Stimulated activated naive CD4-positive, alpha-beta T cell treated with Interleukin-2 at 50 U/mL for 16 hours (primary cell): ENCODE measurements around the gene ARHGAP26.

Source experiments
- DNase-seq: peaks from one replicate; lab custom pipeline; 2025; lab: John Stamatoyannopoulos, UW

ARHGAP26 gene

DNA sequence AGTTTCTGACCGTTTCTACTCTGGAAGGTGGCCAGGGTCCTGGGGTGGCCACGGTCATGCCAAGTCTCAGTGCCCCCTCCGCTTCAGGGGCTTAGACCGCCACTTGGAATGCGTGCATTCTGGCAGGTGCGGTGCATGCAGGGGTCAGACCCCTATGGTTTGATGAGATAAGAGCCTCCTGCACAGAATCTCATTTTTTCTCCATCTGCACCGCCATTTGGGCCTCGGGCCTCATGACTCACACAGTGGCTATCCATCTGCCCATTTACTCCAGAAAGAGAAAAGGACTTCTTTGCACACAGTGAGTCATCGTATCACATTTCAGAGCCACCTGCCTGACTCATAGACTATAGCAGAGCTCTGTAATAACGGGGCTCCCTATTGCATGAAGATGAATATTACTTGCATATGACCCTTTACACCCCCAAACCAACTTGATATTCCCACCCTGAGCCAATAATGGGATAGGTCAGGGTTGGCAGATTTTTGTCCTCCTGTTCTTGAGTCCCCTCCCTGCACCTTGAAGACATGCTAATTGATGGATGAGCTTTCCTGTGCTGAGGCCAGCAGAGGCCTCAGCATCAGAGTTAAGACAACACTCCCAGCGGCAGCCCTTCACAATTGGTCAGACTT lies 475.9 kb downstream of the ARHGAP26 start:
- DNase-seq = no peak

DNA sequence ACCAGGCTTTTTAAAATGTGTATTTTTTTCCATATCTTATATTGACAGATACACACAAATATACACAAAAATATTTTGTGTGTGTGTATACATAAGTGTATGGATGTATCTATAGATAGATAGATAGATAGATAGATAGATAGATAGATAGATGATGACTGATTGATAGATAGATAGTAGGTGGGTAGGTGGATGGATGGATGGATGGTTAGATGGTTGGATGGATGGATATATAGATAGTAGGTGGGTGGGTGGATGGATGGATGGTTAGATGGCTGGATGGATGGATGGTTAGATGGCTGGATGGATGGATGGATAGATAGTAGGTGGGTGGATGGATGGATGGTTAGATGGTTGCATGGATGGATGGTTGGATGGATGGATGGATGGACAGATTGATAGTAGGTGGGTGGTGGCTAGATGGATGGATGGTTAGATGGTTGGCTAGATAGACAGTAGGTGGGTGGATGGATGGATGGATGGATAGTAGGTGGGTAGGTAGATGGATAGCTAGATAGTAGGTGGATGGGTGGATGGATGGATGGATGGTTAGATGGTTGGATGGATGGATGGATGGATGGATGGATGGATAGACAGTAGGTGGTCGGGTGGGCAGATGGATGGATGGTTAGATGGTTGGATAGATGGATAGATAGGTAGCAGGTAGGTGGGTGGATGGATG lies 477.1 kb downstream of the ARHGAP26 start:
- DNase-seq = no peak

- DNase-seq = no peak
Measured at GRCh38 chr5:143248391-143248790, 478.2 kb downstream of the ARHGAP26 start.

DNA sequence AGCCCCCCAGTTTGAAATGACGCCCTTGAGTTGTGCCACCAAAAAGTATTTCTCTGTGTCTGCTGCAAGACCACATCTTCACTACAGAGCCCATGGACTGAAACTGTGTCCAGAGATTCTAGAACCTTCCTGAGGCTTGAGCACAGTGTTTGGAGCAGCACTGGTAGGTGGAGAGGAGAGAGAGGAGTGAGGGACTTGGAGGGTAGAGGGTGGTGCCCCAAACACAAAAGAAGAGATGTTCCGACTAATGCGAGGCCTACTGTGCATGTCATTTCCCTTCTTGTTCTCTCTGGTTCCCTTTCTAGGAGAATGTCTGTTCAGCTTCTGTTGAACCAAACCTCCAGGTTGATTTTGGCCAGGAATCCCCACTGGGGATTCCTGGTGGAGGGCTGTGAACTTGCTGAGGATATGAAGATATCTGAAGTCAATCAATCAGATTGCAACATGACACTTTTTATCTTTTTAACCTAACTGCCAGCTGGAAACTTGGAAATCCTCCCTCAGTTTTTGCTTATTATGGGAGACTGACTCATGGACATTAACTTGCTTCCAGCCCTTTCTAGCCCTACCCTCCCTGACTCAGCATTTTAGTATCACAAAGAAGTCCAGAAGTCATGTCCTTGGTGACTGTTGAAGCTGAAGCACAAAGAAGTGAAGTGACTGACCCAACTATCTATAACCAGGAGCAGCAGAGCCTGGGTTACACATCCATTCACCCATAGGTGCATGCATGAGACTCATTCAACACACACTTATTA lies 478.8 kb downstream of the ARHGAP26 start:
- no peak for DNase-seq

DNA sequence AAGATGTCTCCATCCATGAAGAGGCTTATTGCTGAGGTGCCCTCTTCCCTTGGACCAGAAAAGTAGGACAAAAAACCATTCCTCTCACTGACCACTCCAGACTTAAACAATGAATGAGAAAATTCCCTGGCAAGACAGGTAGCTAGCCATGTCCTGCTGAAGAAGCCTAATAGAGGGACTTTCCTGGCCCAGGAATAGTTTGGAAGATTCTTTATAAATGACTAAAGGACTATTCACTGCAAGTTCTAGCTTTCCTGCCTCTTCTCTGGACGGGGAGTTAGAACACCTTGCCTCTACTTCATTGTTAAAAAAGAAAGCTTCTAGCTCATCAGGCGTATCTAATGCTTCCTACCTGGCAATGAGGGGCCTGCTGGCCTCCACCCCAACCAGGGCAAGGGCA lies 479.7 kb downstream of the ARHGAP26 start:
- DNase-seq = no peak

DNA sequence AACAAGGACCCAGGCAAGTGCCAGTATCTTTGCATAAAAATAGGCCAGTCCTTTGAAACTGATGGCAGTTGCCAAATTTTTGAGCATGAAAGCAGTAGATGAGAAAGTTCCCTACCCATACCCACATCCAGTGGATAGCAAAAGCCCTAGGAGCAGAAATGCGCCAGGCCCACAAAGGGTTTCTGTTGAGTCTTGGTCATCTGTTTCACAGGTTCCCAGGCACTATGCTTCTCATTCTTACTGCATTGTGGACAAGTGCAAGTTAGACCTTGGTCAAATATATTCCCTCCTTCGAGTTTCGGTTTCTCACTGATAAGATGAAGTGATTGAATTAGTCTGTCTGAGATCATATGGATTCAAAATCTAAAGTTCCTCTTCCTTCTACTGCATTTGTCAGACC lies 481.0 kb downstream of the ARHGAP26 start:
- DNase-seq = no peak

DNA sequence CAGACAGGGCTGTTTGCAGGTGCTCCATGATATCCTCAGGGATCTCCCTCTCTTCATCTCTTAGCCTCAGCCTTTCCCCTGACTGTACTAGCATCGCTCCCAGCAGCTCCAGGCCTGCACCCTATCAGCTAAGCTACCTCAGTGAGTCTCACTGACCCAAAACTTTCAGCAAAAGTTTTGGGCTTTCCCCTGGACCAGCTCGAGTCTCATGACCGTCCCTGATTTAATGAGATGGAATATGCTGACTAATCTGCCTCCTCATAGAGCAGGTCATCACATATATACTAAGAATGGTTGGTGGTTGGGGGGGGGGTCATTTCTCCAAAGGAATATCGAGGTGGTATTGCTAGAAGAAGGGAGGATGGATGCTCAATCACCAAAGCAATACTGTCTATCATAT lies 481.8 kb downstream of the ARHGAP26 start:
- no peak for DNase-seq

- DNase-seq = no peak
Measured at GRCh38 chr5:143254819-143255218, 484.6 kb downstream of the ARHGAP26 start.

GRCh38 chr5:143258559-143259253 lies 488.5 kb downstream of the ARHGAP26 start:
- no peak for DNase-seq

- DNase-seq = no peak
Measured at GRCh38 chr5:143259254-143259605, 489.1 kb downstream of the ARHGAP26 start.

GRCh38 chr5:143261748-143262392 lies 491.7 kb downstream of the ARHGAP26 start:
- peak; percentile 10 for DNase-seq

DNA sequence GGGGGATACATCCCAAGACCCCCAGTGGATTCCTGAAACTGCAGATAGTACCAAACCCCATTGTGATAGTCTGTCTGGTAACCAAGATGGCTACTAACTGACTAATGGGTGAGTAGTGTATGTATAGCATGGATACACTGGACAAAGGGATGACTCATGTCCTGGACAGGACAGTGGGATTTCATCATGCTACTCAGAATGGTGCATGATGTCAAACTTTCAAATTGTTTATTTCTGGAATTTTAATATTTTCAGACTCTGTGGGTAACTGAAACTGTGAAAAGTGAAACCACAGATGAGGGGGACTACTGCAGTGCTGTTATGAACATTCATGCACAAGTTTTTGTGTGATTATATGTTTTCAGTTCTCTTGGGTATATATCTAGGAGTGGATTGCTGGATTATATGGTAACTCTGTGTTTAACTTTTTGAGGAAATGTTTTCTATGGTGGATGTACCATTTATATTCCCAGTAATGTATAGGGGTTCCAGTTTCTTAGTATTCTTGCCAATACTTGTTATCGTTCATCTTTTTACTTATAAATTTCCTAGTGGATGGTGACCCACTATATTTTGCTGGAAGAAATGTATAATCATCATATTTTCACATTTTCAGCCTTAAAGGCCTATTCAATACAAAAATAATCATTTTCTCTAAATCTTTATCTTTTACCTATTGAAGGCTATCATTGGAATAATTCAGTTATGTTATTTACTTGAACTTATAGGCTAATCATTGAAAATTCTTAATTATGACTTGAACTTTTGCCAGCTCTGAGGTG lies 492.4 kb downstream of the ARHGAP26 start:
- DNase-seq = no peak

DNA sequence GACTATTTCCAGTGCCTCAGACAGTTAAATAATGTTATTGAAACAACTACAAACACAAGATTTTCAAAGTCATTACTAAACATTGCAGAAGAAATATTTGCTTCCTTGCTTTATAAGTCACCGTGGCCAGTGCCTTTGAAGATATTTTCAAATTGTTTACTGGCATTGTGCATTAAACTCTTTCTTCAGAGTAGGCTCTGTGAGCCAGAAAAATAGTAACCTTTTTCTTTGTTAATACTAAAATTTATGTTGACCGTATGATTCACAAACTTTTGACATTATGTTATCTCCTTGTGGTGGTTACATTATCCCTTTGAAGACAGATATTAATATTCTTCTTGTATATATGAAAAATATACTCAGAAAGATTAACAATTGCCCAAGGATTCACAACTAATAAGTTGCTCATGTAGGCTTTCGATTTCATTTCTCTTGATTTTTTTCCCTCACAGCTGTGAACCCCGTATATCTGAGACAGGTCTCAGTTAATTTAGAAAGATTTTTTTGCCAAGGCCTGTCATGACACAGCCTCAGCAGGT lies 493.2 kb downstream of the ARHGAP26 start:
- DNase-seq = no peak

DNA sequence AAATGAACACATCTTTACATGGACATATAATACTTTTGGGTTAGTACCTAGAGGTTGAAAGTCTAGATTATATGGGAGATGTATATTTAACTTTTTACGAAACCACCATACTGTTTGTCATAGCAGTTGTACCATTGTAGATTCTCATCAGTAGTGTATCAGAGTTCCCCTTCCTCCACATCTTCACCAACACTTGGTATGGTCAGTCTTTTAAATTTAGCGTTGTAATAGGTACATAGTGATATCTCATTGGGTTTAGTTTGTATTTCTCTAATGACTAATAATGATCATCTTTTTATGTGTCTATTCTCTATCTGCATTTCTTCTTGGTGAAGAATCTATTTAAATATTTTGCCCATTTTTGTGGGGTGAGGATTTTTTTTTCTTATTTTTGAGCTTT lies 495.8 kb downstream of the ARHGAP26 start:
- no peak for DNase-seq

GRCh38 chr5:143267186-143267585 lies 497.0 kb downstream of the ARHGAP26 start:
- DNase-seq = no peak

- no peak for DNase-seq
Measured at GRCh38 chr5:143268388-143268787, 498.2 kb downstream of the ARHGAP26 start.

DNA sequence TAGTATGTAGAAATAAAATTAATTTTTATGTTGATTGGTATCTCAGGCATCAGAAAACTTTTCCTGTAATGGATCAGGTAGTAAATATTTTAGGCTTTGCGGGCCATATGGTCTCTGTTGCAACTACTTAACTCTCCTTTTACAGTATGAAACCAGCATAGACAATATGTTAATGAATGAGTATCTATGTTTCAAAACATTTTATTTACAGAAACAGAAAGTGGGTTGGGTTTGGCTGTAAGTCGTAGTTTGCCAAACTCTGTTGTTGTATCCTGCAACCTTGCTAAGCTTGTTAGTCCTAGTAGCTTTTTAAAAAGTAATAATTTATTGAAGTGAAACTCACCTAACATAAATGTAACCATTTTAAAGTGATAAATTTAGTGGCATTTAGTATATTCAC lies 501.3 kb downstream of the ARHGAP26 start:
- DNase-seq = no peak

- no peak for DNase-seq
Measured at GRCh38 chr5:143274952-143275351, 504.8 kb downstream of the ARHGAP26 start.

GRCh38 chr5:143275512-143276363 lies 505.6 kb downstream of the ARHGAP26 start:
- DNase-seq = no peak

DNA sequence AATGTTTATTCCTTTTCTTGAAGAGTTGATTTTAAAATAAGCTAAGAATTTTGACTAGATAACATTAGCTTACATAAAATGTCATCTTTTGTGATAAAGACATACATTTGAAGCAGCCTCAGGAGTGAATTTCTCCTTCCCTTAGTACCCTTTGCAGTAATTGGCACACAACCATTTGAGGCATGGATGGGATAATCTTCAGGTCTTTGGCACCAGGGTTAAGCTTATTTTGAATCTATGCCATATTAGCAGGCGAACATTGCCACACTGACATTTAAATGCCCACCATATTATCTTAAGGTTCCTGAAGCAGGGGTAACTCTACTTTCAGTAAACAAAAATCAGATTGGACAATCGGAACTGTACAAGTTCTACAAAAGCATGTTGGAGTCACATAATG lies 507.4 kb downstream of the ARHGAP26 start:
- DNase-seq = no peak
